A673 (cell line): ENCODE results near the gene TAAR5.

ENCODE experiments used
- EZH2 ChIP-seq: fragments of 200-600 bp; sonication (generic); IDR thresholded peaks from 2 replicates; pipeline ENCODE4 v1.6.1; 2017; ENCODE audit warnings: borderline replicate concordance, low read depth, mild to moderate bottlenecking, mixed read lengths, antibody characterized with exemption, low read length; ENCODE audit not compliant: poor library complexity, severe bottlenecking
- TF ChIP-seq, protein P1 (sequence below): fragments of 300-800, 200-600 bp; sonication (generic); conservative IDR thresholded peaks from 2 replicates; pipeline ENCODE4 v1.5.1; 2017; ENCODE audit warnings: low read depth, mild to moderate bottlenecking, antibody characterized with exemption, low read length, moderate library complexity, mixed read lengths

DNA sequence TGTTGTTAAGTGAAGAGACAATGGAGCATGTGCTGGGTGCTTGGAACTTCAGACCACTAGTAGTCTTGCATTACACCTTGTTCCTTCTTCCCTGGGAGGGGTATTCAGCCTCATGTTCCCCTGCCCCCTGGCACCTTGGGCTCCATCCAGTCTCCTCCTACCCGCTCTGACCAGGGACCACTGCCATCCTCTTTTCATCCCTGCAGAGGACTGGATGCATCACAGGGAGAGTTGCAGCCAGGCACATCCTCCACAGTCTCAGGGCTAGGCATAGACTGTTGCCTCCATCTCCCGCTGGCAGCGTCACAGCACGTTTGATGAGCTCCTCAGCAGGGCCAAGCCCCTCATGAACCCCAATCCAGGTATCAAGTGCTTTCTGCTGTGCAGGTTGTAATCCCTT, 38.3 kb downstream of the TAAR5 start:
- TF ChIP-seq, protein P1, sequence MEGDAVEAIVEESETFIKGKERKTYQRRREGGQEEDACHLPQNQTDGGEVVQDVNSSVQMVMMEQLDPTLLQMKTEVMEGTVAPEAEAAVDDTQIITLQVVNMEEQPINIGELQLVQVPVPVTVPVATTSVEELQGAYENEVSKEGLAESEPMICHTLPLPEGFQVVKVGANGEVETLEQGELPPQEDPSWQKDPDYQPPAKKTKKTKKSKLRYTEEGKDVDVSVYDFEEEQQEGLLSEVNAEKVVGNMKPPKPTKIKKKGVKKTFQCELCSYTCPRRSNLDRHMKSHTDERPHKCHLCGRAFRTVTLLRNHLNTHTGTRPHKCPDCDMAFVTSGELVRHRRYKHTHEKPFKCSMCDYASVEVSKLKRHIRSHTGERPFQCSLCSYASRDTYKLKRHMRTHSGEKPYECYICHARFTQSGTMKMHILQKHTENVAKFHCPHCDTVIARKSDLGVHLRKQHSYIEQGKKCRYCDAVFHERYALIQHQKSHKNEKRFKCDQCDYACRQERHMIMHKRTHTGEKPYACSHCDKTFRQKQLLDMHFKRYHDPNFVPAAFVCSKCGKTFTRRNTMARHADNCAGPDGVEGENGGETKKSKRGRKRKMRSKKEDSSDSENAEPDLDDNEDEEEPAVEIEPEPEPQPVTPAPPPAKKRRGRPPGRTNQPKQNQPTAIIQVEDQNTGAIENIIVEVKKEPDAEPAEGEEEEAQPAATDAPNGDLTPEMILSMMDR, result no peak
- no peak for TF ChIP-seq EZH2
